Measurements from ENCODE around the gene SLC6A3. TPM values are rescaled to one million over a fixed set of nuclear protein-coding genes. Genes with fewer than 3 reads are reported as not detected.

The SLC6A3 gene
- total RNA-seq, 1 donor from 2014 or later: not detected

DNA sequence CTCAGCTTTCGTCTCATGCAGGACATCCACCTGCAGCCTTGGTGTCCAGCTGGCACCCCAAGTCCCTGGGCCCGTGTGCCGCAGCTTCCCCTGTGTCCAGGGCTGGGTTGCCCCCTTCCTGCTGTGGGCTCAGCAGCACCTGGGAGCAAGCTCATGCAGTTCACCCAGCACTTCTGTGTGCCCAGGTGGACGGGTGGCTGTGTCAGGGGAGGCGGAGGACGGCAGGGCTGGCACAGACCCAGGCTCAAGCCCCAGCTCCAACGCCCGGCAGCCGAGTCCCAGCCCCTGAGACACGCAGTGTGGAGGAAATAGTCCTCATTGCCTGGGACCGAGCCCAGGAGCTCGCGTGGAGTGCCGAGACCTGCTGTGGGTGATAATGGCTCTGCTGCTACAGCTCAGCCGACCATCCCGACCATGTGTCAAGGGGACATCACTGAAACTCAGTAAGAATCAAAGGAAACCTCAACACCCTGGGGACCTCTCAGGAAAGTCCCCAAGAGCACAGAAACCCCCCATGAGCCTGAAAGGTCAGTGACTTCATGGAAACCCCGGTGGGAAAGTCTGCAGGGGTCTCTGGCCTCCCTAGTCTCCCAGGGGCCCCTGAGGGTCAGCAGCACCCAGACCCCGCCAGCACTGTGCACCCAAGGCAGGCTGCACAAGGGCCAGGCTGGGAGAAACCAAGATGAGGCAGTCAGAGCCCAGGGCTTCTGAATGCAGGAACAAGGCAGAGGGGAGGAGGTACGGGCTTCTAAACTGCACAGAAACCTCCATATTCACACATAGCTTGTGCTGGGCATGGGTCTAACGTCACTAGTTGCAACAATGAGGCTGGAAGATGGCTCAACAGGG is 39.7 kb upstream of the SLC6A3 start:
- TF ChIP-seq, protein P1, sequence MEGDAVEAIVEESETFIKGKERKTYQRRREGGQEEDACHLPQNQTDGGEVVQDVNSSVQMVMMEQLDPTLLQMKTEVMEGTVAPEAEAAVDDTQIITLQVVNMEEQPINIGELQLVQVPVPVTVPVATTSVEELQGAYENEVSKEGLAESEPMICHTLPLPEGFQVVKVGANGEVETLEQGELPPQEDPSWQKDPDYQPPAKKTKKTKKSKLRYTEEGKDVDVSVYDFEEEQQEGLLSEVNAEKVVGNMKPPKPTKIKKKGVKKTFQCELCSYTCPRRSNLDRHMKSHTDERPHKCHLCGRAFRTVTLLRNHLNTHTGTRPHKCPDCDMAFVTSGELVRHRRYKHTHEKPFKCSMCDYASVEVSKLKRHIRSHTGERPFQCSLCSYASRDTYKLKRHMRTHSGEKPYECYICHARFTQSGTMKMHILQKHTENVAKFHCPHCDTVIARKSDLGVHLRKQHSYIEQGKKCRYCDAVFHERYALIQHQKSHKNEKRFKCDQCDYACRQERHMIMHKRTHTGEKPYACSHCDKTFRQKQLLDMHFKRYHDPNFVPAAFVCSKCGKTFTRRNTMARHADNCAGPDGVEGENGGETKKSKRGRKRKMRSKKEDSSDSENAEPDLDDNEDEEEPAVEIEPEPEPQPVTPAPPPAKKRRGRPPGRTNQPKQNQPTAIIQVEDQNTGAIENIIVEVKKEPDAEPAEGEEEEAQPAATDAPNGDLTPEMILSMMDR (IDR thresholded peaks at IDR 0.05; ENCODE audit: unreplicated experiment): no peak
- DNase-seq (ENCODE audit: low spot score, unreplicated experiment): no peak
- H3K9me3 Mint-ChIP-seq (ENCODE audit: low read depth): no peaks in the 10 kb centered on the region
- H3K4me3 Mint-ChIP-seq (ENCODE audit: low read depth): no peak overlapping the region
- H3K4me1 Mint-ChIP-seq (ENCODE audit: low read depth): no peaks in the 10 kb centered on the region
- H3K27ac Mint-ChIP-seq: no peak overlapping the region
- no peaks in the 10 kb centered on the region for H3K27me3 Mint-ChIP-seq
- peaks cover 8% of the 10 kb centered on the region for H3K36me3 Mint-ChIP-seq (ENCODE audit: insufficient read depth)

DNA sequence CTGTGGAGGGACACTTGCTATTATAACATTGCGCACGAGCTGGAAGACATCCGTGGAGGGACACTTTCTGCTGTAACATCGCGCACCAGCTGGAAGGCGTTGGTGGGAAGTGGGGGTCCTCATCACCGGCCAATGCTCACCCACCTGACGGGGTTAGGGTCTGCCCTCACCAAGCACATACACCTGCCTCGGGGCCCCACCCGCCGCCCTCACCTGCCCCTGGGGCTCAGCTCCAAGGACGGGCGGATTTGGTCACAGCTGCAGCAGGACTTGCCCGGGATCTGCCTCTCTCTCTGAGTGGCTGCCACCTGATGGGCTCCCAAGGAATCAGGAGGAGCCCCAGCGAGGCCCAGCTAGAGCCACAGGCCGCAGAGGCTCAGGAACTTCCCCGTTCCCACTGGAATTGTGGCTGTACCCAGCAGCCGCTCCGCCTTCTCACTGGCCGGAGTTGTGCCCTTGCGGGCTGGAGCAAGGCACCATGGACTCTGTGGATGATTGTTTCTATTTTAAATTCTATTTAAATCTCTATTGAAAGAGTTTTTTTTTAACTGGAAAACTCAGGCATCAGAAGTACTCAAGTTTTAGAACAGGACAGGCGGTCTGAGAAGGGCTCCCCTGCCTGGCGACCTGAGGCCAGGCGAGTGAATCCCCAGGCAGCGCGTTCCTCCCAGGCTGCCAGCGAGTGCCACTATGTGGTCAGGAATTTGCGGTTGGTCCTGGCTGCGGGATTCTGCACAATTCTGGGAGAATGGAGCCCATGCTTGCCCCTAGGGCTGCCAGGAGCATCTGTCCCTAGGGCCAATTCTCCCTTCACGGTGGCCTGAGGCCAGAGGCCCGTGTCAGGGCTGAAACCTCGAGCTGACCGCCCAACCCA is 38.9 kb upstream of the SLC6A3 start:
- Mint-ChIP-seq H3K36me3 (ENCODE audit: insufficient read depth) (peaks cover 8% of the 10 kb centered on the region), H3K9me3 (ENCODE audit: low read depth) (no peaks in the 10 kb centered on the region), H3K27ac (no peak overlapping the region), H3K4me3 (ENCODE audit: low read depth) (no peak overlapping the region), H3K4me1 (ENCODE audit: low read depth) (no peaks in the 10 kb centered on the region), H3K27me3 (no peaks in the 10 kb centered on the region)
- DNase-seq (ENCODE audit: low spot score, unreplicated experiment): no peak
- TF ChIP-seq, protein P1 (IDR thresholded peaks at IDR 0.05; ENCODE audit: unreplicated experiment): no peak

- TF ChIP-seq, protein P1 (IDR thresholded peaks at IDR 0.05; ENCODE audit: unreplicated experiment): no peak
- Mint-ChIP-seq H3K4me1 (ENCODE audit: low read depth) (no peaks in the 10 kb centered on the region), H3K36me3 (ENCODE audit: insufficient read depth) (peaks cover 8% of the 10 kb centered on the region), H3K4me3 (ENCODE audit: low read depth) (no peak overlapping the region), H3K27ac (no peak overlapping the region), H3K9me3 (ENCODE audit: low read depth) (no peaks in the 10 kb centered on the region), H3K27me3 (no peaks in the 10 kb centered on the region)
- DNase-seq (ENCODE audit: low spot score, unreplicated experiment): no peak
These were observed 37.8 kb upstream of the SLC6A3 start for GRCh38 chr5:1483064-1483463.

DNA sequence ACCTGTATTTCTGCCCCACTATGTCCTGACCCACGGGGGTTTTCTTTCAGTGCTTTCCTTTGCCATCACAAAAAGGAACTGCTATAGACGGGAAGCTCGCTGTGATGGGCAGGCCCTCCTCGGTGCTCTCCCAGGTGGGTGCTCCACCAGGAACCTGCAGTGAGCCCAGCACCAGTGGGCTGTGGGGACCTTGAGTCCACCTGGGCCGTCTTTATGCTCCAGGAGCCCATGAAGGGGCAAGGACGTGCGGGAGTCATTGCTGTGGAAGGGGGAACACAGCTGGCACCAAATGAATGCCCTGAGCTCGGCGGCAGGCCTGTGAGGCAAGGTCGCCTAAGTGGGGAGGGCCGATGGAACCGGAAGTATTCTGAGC is 36.7 kb upstream of the SLC6A3 start:
- TF ChIP-seq, protein P1 (IDR thresholded peaks at IDR 0.05; ENCODE audit: unreplicated experiment): no peak
- Mint-ChIP-seq H3K4me1 (ENCODE audit: low read depth) (no peaks in the 10 kb centered on the region), H3K4me3 (ENCODE audit: low read depth) (no peak overlapping the region), H3K27ac (peak overlapping the region; percentile 29), H3K9me3 (ENCODE audit: low read depth) (no peaks in the 10 kb centered on the region), H3K27me3 (no peaks in the 10 kb centered on the region), H3K36me3 (ENCODE audit: insufficient read depth) (peaks cover 6% of the 10 kb centered on the region)
- no peak for DNase-seq (ENCODE audit: low spot score, unreplicated experiment)

GRCh38 chr5:1481266-1481958 is 36.2 kb upstream of the SLC6A3 start:
- Mint-ChIP-seq H3K4me3 (ENCODE audit: low read depth) (no peak overlapping the region), H3K9me3 (ENCODE audit: low read depth) (no peaks in the 10 kb centered on the region), H3K36me3 (ENCODE audit: insufficient read depth) (peaks cover 7% of the 10 kb centered on the region), H3K27me3 (no peaks in the 10 kb centered on the region), H3K4me1 (ENCODE audit: low read depth) (no peaks in the 10 kb centered on the region), H3K27ac (peak overlapping the region; percentile 67)
- TF ChIP-seq, protein P1 (IDR thresholded peaks at IDR 0.05; ENCODE audit: unreplicated experiment): no peak
- DNase-seq (ENCODE audit: low spot score, unreplicated experiment): no peak

Measured in progenitor cell of endocrine pancreas (in vitro differentiated cells).